GM18867 (cell line): ENCODE data around the gene LY9.

Source experiments
- ATAC-seq: cut with Tn5 transposase; IDR thresholded peaks from one replicate; pipeline ENCODE4 v1.9.1; 2021; ENCODE audit warnings: mild to moderate bottlenecking, moderate library complexity; ENCODE audit not compliant: unreplicated experiment

LY9 gene

DNA sequence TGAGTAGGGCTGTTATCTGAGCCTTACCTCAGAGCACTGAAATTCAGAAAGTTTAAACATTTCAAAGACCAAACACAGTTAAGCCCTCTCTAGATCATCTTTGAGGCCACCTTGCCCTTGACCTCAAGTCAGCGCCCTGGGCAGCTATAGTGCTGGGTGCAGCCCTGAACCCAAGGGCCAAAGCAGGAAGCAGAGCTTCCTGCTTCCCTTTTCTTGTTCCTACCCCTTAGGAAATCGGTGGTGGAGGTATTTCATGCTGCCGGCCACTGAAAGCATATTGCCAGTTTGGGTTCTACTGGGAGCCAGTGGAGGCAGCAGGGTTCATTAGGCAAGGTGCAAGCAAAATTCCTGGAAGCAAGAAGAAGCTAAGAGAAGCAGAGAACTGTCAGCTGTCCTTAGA is 40.6 kb downstream of the LY9 start:
- no peak for ATAC-seq

DNA sequence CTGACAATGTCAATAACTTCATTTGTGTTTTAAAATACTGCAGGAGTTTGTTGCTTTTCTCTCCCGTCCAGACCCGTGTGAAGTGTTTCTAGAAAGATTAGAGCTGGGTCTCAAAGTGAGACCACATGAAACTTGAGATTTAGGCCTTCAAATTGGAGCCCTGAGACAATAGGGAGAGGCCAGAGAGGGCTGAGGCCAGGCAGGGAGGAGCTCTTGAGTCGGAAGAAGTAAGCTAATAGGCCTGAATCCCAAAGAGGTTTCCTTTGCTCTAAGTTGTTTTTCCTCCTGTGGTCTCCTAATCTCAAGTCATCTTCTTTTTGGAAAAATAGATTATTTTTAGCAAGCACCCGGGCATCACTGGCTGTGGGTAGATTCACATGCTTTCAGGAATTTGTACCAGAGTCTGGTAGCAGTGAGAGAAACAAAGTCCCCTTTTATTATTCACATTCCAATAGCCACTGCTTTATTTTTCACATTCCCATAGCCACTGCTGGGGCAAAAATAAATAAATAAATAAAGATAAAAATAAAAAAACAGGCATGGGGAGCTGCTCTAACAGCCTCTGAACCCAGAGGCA is 41.1 kb downstream of the LY9 start:
- no peak for ATAC-seq

DNA sequence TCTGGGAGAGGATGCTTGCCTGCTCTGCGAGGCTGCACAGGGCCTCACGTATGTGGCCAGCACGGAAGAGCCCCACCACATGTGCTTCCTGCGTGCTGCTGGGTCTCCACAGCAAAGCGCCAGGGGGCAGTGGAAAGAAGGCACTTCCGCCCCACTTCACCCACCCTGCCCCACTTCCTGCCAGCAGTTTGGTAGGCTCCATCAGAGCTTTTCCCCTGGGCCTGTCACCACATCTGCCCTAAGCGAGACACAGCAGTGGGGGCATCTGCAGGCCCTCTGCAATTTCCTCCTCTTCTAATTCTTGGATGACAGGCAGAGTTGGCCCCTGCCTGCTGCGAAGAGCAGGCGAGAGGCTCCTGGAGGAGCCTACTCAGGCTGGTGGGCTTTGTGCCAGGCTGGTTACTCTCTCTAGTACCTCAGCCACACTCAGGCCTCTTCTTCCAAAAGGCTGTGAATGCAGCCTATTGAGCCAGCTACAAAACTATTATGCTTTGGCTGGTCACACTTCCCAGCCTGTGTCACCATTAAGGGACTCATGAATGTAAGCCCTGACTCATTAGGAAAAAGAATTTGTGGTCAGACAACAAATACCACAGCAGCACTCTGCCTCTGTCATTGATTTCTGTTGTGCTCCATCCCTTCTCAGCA is 41.7 kb downstream of the LY9 start:
- peak; percentile 84 for ATAC-seq

DNA sequence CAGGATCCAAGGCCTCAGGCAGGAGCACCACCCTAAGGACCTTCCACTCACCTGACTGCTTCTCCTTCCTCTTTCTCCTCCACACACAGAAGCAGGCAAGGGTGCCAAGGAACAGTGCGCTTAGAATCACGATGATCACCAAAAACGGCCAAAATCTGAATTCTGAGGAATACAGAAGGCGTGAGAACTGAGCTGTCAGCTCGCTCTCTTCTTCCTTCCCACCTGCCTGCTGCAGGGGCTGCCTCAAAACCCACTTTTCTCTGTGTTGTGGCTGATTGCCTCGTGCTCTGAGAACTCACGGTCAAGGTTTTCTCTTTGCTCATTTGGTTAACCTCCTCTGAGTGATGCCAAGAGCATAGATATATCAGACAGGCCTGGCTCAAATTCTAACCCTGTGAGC is 42.9 kb downstream of the LY9 start:
- ATAC-seq, result no peak

DNA sequence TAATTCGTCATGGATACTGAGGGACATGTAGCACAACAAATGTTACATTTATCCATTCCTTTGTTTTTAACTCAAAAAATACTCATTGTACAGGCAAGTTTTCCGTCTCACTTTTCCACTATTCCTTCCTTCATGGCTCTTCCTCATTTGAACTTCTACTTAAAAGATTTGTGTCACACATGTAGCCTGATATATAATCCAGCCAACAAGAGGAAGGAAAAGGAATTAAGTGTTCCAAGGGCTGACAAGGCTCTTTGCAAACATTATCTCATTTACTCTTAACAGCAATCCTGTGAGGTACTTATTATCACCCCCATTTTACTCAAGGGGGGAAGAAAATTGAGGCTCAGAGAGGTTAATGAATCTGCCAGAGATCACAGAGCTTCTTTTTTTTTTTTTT is 43.8 kb downstream of the LY9 start:
- ATAC-seq, result no peak

DNA sequence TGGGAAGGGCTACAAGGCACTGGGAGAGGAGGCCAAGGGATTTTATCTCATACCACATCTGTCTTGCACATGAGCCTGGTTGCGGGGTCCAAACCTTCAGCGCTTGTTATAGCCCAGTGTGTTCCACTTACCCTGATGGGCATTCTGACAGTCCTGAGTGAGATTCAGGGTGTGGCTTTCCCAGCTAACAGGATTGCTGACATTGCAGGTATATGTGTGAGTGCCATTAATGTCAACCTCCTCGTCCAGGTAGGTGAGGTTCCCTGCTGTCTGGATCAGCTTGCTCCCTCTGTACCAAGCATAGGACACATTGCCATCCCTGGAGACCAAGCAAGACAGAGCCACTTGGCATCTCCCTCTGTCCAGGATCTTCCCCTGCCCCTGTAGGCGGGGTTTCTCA is 45.1 kb downstream of the LY9 start:
- ATAC-seq, result no peak

DNA sequence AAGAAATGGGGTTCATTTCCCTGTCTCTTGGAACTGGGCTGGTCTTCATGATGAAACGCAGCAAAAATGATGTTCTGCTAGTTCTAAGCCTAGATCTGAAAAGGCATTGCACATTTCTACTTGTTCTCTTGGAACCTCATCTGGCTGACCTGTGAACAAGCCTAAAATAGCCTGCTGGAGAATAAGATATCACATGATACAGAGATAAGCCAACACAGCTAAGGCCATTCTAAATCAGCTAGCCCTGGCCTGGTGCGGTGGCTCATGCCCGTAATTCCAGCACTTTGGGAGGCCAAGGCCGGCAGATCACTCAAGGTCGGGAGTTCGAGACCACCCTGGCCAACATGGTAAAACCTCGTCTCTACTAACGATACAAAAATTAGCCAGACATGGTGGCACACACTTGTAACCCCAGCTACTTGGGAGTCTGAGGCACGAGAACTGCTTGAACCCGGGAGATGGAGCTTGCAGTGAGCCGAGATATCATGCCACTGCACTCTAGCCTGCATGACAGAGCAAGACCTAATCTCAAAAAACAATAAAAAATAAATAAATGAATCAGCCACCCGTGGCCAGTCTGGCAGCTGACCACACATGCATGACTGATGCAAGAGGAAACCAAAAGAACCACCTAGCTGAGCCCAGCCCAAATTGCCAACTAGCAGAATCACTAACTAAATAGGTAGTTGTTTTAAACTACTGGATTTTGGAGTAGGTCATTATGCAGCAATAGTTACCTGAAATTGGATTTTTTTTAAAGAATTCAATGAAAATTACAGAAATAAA is 48.7 kb downstream of the LY9 start:
- no peak for ATAC-seq

DNA sequence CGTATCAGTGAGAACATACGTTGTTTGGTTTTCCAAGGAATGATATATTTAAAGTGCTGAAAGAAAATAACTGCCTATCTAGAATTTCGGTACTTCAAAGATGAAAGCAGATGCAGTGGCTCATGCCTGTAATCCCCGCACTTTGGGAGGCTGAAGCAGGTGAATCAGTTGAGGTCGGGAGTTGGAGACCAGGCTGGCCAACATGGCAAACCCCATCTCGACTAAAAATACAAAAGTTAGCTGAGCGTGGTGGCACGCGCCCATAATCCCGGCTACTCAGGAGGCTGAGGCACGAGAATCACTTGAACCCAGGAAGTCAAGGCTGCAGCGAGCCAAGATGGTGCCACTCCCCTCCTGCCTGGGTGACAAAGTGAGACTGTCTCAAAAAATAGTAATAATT is 50.3 kb downstream of the LY9 start:
- ATAC-seq, result no peak

DNA sequence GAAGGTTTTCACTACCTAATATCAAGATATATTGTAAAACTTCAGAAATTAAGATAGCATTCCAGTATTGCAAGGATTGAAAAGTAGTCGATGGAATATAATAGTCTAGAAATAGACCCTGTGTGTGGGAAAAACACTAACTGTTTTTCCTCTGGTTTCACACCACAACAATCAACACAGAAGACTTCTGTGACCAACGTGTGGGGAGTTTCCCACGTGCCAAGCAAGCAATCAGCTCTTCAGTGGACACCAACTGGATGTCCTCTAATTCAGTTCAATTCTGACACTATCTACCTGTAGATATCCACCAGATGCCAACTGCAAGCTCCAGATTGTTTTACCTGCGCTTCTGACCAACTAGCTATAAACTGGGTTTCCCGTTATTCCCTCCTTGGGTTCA is 54.6 kb downstream of the LY9 start:
- no peak for ATAC-seq

DNA sequence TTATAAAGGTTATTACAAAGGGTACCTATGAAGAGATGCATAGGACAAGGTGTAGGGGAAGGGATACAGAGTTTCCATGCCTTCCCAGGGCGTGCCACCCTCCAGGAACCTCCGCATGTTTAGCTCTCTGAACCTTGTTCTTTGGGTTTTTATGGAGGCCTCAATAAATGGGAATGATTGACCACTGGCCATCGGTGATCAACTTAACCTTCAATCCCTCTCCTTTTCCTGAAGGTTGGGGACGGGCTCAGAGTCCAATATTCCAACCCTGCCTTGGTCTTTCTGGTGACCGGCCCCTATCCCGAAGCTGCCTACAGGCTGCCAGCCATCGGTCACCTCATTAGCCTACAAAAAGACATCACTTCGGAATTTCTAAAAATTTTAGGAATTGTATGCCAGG is 55.0 kb downstream of the LY9 start:
- no peak for ATAC-seq

DNA sequence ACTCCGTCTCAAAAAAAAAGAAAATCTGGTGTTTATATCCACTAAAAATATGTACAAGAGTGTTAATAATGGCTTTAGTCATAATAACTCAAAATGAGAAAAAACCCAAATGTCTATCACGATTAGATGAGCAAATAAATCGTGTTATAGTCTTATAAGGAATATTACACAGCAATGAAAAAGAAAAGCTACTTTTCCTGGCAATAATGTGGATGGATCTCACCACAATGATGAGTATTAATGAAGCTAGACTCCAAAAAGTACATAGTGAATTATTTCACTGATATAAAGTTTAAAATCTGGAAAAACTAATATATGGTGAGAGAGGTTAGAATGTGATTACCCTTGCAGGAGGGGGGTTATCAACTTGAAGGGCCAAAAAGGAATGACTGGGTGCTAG is 57.0 kb downstream of the LY9 start:
- ATAC-seq, result no peak

DNA sequence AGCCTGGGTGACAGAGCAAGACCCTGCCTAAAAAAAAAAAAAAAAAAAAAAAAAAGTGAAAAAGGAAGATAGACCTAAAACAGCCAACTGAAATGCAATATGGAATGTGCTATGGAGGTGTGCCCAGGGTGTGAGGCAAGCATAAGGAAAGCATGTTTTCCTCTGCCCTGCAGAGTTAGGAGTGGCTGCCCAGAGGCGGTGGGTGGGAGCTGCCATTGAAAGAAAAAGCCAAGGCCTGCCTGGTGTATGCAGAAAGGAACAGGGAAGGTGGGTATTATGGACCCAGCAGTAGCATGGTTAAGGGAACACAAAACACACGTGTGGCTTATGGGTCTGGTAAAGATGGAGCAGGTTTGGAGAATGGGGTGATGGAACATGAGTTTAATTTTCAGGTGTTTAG is 57.8 kb downstream of the LY9 start:
- no peak for ATAC-seq

DNA sequence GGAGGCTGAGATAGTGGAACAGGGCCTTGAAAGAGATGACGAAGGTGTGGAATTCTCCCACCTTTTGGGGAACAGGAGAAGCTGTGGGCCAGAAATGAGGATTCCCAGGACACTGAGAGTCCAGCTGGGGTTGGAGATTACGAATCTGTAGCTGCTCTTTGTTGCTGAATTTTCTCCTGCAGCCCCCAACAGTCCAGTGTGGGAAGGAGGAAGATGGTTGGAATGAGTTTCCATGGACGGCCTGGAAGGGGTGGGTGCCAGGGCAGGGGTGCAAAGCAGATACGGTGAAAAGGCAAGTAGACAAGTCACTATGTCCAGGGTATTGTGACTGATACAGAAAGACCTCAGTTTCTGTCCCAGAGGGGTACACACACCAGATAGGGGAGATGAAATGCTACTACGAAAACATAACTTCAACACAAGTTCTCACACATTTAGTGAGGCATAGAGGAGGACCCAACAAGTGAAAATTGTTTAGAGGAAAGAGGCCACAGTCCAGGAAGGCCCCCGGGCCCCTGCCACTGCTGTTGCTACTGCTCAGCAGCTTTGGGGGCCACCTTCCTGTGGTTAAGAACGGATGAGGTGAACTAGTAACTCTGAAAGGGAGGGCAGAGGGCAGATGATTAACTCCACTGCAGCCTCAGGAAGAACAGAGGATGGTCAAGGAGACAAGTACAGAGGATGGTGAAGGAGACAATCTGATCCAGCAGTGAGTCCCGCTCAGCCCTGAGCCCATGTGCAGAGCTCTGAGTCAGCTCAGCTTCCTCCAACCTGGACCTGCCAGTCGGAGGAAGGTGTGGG is 59.4 kb downstream of the LY9 start:
- no peak for ATAC-seq

DNA sequence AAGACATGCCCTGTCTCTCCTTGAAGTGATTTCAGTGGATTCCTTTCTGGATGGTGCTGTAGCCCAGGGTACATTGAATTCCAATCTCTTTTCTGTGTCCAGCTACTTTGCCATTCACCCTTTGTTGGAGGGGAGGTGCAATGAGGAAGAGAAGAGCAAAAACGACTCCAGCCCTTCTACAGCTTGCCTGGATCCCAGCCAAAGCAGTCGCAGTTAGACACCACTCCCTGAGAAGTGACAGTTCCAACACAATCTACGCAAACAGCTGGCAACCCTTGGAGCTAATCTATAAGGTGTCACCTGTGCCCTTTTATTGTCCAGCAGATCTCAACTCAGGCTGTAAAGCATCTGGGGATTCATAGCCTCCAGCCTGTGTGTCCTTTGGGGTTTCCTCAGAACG is 62.1 kb downstream of the LY9 start:
- ATAC-seq, result no peak

DNA sequence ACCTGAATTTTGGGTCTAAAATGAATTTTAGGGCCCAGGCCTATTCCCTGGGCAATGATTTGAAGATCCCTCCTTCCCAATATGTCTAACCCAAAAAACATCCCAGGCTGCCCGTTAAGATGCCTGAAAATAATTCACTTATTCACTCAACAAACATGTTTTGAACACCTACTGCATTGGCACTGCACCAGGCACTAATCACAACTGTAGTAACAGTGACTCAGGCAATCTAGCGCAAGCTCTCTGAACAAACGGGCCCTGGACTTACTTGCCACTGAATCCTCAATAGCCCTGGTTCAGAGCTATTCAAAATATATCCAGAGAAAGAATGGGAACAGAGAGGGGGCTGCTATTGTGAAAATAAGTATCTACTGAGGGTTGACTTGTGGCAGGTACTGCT is 62.5 kb downstream of the LY9 start:
- no peak for ATAC-seq

DNA sequence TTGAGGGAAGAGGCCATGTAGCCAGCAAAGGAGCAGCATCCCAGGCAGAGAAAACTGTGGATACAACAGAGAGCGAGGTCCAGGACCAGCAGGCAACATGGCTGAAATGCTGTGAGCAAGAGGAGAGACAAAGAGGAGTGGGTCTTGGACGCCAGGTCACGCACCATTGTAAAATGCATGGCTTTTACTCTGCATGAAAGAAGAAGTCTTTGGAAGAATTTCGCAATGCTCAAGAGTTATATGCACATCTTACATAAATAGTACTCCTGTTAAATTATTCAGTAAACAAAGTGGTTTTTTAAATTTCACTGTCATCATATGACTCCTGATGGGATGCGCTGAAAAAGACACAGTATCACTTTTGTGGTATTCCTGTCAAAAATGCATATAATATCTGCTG is 63.2 kb downstream of the LY9 start:
- no peak for ATAC-seq

DNA sequence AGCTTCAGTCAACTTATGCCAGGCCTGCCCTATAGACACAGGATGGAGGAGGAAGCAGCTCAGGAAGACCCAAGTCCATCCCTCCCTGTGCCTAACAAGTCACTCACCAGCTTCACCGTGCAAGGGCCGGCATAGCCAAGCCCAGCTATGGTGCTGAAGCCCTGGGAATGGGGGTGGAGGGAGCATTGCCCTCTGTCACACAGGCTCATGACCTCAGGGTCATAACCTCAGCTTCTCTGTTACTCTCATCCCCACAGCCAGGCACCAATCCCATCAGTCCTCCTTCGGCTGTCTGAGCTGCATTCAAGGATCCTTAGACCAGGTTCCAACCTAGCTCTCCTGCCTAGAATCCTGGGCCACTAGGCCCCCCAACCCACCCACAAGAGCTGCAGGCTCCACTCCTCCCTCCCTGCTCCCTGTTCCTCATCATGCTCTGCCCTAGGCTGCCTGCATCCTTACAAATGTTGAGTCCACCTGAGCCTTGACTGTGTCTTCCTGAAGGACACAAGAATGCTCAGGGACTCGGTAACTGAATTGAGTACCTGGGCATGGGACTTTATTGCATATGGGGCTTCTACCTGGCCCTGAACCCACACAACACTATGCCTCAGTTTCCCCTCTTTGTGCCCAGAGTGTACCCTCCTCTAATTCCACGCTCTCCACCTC is 65.0 kb downstream of the LY9 start:
- no peak for ATAC-seq

DNA sequence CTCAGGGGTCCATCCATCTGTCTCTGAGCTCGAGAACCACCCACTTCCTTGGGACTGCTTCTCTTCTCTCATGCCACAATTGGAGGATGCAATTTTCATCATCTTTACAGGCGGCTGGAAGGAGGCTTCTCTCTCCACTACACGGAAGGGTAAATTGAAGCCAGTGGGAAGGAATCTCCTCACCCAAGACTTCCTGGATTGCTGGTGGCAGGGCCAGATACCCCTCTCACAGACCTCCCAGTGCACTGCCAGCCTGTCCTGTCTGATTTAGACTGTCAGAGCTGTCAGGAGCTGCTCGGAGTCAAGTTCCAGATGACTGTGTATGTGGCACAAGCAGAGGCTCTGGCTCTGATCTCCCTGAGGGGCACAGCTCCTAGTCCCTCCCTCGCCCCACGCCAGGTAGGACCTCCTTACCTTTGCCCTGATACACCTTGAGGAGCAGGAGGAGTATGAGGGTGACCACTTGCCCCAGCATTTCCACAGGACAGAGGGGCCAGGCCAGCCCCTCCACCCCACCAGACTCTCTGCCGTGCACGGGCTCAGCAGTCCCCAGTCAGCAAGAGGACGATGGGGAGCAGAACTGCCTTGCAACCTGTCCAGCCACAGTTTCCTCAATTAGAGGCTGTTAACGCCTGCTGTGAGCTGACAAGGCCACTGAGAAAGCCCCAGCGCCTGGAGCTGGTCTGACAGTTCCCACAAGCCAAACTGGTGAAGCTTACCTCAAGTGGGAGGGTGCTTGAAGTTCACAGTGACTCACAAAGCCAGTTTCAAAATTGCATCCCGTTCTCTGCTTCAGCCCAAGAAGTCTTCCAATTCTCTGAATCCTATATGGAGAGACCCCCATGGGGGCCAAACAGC is 66.5 kb downstream of the LY9 start, which contains the start of gene CD244:
Gene CD244 (minus strand): TSS at position 685 of the 858 bp plus-strand sequence. CDS start 210 bp downstream, at position 475.
- ATAC-seq, result peak; percentile 71

DNA sequence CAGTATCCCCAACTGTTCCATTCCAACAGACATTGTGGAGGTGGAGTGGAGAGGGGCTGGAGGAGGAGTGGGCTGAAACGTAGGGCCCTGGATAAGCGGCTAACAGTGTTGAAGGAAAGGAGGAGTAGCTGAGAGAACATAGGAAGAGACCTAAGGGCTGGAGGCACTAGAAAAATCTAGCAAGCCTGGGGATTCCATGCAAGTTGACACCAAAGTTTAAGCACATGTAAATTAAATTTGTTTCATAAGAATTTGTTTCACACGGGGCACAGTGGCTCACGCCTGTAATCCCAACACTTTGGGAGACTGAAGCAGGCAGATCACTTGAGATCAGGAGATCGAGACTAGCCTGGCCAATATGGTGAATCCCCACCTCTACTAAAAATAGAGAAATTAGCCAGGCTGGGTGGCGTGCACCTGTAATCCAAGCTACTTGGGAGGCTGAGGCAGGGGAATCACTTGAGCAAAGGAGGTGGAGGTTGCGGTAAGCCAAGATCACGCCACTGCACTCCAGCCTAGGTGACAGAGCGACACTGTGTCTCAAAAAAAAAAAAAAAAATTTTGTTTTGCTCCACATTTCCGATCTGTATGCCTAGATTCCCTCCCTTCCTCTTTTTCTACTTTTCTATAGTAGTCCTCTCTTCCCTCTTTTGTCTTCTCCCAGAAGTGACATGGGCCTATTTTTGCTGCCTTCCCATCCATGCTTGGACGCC is 67.2 kb downstream of the LY9 start:
- no peak for ATAC-seq
